NCI-H187 (cell line): ENCODE data around the gene CDH20.
A peak's percentile ranks its signal among the peaks of the same experiment; 100 is the strongest.

Experiments used
- DNase-seq, 2 experiments: peaks; one replicate each; lab custom pipeline; 2025; lab: John Stamatoyannopoulos, UW

CDH20 gene

GRCh38 chr18:61531182-61531581 lies 198.0 kb downstream of the CDH20 start:
- DNase-seq: no peak

- DNase-seq: no peak
Measured at GRCh38 chr18:61531891-61532290, 198.7 kb downstream of the CDH20 start.

- no peak for DNase-seq
Measured at GRCh38 chr18:61535401-61535800, 202.2 kb downstream of the CDH20 start.

GRCh38 chr18:61541673-61542072 lies 208.4 kb downstream of the CDH20 start:
- DNase-seq: no peak

- DNase-seq: no peak
Measured at GRCh38 chr18:61542596-61542995, 209.4 kb downstream of the CDH20 start.

- DNase-seq: no peak
Measured at GRCh38 chr18:61543518-61543917, 210.3 kb downstream of the CDH20 start.

GRCh38 chr18:61544178-61544577 lies 210.9 kb downstream of the CDH20 start:
- no peak for DNase-seq

- DNase-seq: no peak
Measured at GRCh38 chr18:61545281-61546245, 212.3 kb downstream of the CDH20 start.

- no peak for DNase-seq
Measured at GRCh38 chr18:61546590-61546989, 213.4 kb downstream of the CDH20 start.

GRCh38 chr18:61549416-61549815 lies 216.2 kb downstream of the CDH20 start:
- no peak for DNase-seq

- DNase-seq: no peak
Measured at GRCh38 chr18:61549889-61550288, 216.7 kb downstream of the CDH20 start.

GRCh38 chr18:61551586-61551985 lies 218.4 kb downstream of the CDH20 start:
- peak; percentile 26 to 37 for DNase-seq

- no peak for DNase-seq
Measured at GRCh38 chr18:61553045-61553659, 219.9 kb downstream of the CDH20 start.

- DNase-seq: no peak
Measured at GRCh38 chr18:61554117-61554776, 221.0 kb downstream of the CDH20 start.

GRCh38 chr18:61554946-61555361 lies 221.7 kb downstream of the CDH20 start:
- no peak for DNase-seq

- no peak for DNase-seq
Measured at GRCh38 chr18:61556316-61556715, 223.1 kb downstream of the CDH20 start.

GRCh38 chr18:61556862-61557261 lies 223.6 kb downstream of the CDH20 start:
- DNase-seq: no peak

GRCh38 chr18:61569176-61569892 lies 236.1 kb downstream of the CDH20 start:
- no peak for DNase-seq

- no peak for DNase-seq
Measured at GRCh38 chr18:61570070-61570469, 236.8 kb downstream of the CDH20 start.

GRCh38 chr18:61572084-61572655 lies 238.9 kb downstream of the CDH20 start:
- DNase-seq: no peak

GRCh38 chr18:61572871-61573270 lies 239.6 kb downstream of the CDH20 start:
- no peak for DNase-seq

GRCh38 chr18:61574665-61575064 lies 241.4 kb downstream of the CDH20 start:
- no peak for DNase-seq
